HepG2 (cell line): Measurements from ENCODE around the gene DLX4.

Experiments used
- CREB1 ChIP-seq, 2 experiments: fragments of 450-650 bp in 1 of 2; IDR thresholded peaks; 2 replicates each; pipeline ENCODE4 v1.6.1; 2016 to 2017; ENCODE audit warnings: control low read depth in 1 of 2, mild to moderate bottlenecking in 1 of 2, missing compliant biosample characterization in 1 of 2, missing genetic modification characterization in 1 of 2
- CTCF ChIP-seq: sonication (generic); formaldehyde crosslinking; IDR thresholded peaks from 2 replicates; pipeline ENCODE4 v1.5.0; 2020; ENCODE audit warnings: mild to moderate bottlenecking, missing genetic modification reagents, moderate library complexity
- HDAC1 ChIP-seq: sonication (generic); formaldehyde crosslinking; IDR thresholded peaks from 2 replicates; pipeline ENCODE4 v1.5.1; 2020; ENCODE audit warnings: mild to moderate bottlenecking, missing genetic modification reagents
- HDAC2 ChIP-seq: sonication (generic); formaldehyde crosslinking; IDR thresholded peaks from 2 replicates; pipeline ENCODE4 v1.4.0; 2020; ENCODE audit warnings: missing genetic modification reagents
- RNF2 ChIP-seq: fragments of 450-650 bp; conservative IDR thresholded peaks from 2 replicates; pipeline ENCODE4 v1.6.1; 2016; ENCODE audit warnings: low read depth
- SP2 ChIP-seq: sonication (generic); formaldehyde crosslinking; IDR thresholded peaks from 2 replicates; pipeline ENCODE4 v1.5.1; 2020; ENCODE audit warnings: mild to moderate bottlenecking, missing genetic modification reagents
- ZMYM4 ChIP-seq: sonication (generic); formaldehyde crosslinking; IDR thresholded peaks from 2 replicates; pipeline ENCODE4 v1.8.1; 2023; ENCODE audit warnings: mild to moderate bottlenecking, missing genetic modification reagents
- ZNF143 ChIP-seq: sonication (generic); formaldehyde crosslinking; IDR thresholded peaks from 2 replicates; pipeline ENCODE4 v1.4.0; 2020; ENCODE audit warnings: missing genetic modification reagents
- ZNF276 ChIP-seq: sonication (generic); formaldehyde crosslinking; IDR thresholded peaks from 2 replicates; pipeline ENCODE4 v1.4.0; 2020; ENCODE audit warnings: mild to moderate bottlenecking, low read depth, missing genetic modification reagents
- TF ChIP-seq, protein P1 (sequence below), 2 experiments: sonication (generic) in 1 of 2; formaldehyde crosslinking in 1 of 2; IDR thresholded peaks; 2 replicates each; pipeline versions ENCODE4 v1.4.0 to v1.6.1; 2016 to 2020; ENCODE audit warnings: borderline replicate concordance in 1 of 2, low read depth in 1 of 2, mild to moderate bottlenecking in 1 of 2, missing genetic modification reagents in 1 of 2

DNA sequence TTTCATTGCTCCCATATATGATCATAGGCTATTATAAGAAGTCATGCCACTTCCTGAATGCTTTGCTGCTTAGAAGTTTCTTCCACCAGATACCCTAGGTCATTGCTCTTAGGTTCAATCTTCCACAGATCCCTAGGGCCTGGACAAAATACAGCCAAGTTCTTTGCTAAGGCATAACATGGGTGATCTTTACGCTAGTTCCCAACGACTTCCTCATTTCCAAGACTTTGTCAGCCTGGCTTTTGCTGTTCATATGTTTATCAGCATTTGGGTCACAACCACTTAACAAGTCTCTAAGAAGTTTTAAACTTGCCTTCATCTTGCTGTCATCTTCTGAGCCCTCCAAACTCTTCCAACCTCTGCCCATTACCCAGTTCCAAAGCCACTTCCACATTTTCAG is 46.2 kb downstream of the DLX4 start:
- no peak for TF ChIP-seq CTCF (CRISPR knock-in tag)
- TF ChIP-seq, protein P1, sequence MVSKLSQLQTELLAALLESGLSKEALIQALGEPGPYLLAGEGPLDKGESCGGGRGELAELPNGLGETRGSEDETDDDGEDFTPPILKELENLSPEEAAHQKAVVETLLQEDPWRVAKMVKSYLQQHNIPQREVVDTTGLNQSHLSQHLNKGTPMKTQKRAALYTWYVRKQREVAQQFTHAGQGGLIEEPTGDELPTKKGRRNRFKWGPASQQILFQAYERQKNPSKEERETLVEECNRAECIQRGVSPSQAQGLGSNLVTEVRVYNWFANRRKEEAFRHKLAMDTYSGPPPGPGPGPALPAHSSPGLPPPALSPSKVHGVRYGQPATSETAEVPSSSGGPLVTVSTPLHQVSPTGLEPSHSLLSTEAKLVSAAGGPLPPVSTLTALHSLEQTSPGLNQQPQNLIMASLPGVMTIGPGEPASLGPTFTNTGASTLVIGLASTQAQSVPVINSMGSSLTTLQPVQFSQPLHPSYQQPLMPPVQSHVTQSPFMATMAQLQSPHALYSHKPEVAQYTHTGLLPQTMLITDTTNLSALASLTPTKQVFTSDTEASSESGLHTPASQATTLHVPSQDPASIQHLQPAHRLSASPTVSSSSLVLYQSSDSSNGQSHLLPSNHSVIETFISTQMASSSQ (IDR thresholded peaks at IDR 0.05; ENCODE audit: low read depth): no peak
- TF ChIP-seq, protein P1 (CRISPR knock-in tag; IDR thresholded peaks at IDR 0.05; ENCODE audit: borderline replicate concordance): no peak
- no peak for TF ChIP-seq HDAC2
- no peak for TF ChIP-seq SP2 (CRISPR knock-in tag)
- TF ChIP-seq HDAC1: no peak
- TF ChIP-seq RNF2: no peak
- TF ChIP-seq ZNF143: no peak
- TF ChIP-seq CREB1 (IDR thresholded peaks at IDR 0.05): no peak
- TF ChIP-seq CREB1 (CRISPR knock-in tag; IDR thresholded peaks at IDR 0.05): no peak
- TF ChIP-seq ZMYM4: no peak
- no peak for TF ChIP-seq ZNF276 (CRISPR knock-in tag)
